ENCODE results near the gene CBFB.
"Not testable (repeated sequence)": the region's sequence is repeated elsewhere in the genome, so short reads cannot be mapped to it uniquely, and the experiment has no call there.

CBFB gene

DNA sequence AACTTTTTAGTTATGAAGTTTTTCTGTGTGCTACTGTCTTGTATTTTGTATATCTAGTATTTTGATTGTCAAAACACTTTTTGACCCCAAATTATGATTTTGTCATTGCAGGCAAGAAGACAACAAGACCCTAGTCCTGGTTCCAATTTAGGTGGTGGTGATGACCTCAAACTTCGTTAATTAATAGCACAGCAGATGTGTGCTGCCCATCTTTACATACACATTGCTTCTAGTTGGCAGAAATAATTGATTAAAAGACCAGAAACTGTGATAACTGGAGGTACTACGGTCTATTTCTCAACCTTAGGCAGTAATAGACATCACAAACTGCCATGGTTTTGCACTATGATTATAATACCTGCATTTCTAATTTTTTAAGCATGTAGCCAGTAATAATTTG is 69.7 kb downstream of the CBFB start:
- DNase-seq (ENCODE audit: low read depth in 2 of 2), result no peak

DNA sequence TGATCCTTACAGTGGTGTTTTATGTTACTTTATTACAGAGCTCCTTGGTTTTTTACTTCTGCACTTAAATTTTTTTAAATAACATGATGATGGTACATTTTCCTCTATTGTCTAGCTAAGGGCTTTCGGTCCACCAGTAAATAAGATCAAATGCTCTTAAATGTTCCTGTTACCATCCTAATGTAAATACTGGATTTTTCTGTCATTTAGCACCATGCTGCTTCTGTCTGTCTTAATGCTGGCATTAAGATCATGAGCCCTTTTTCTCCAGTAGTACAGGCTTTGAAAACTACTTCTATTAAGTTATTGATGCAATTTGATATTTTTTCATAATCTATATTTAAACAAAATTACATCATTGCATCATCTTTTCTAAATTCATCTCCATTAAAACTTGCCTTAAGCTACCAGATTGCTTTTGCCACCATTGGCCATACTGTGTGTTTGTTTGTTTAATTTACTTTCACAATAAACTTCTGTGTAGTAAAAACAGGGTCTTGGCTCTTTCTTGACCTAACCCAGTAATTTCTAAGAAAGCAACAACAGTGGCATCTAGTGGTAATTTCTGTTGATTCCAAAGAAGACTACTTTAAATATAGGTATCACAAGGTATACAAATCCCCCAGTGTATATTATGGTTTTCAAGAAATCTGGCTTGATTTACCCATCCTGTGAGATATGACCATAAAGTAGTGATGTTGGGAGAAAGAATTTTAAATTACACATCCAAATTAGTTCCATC is 71.8 kb downstream of the CBFB start:
- DNase-seq (ENCODE audit: low read depth in 2 of 2), result no peak

DNA sequence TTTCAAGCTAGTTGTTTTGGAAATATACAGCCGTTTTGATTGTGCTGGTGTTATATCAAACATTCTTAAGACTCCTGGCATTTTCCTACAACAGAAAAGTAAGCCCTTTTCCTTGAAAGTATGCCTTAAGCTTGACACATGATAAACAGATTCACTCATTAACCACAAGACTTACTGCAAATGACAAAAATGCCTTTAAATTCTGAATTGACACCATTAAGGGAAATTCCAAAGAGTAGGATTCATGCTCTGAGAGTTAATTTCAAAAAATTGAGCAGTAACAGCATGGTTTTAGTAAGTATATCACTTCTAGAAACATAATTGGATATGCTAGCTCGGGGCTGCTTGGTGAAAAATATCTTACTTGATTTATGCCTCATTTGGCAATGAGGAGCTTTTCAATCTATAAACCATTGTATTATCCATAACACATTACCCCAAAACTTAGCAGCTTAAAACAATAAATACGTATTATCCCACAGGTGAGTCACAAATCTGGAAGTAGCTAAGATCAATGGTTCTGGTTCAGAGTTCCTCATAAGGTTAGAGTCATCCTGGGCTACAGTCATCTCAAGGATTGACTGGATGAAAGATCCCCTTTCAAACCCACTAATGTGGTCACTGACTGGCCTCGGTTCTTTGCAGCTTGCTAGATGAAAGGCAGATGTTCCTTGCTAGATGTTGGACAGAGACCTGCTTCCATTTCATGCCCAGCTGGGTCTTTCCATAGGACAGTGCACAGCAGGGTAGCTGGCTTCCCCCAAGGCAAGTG is 72.5 kb downstream of the CBFB start:
- DNase-seq (ENCODE audit: low read depth in 2 of 2), result no peak

DNA sequence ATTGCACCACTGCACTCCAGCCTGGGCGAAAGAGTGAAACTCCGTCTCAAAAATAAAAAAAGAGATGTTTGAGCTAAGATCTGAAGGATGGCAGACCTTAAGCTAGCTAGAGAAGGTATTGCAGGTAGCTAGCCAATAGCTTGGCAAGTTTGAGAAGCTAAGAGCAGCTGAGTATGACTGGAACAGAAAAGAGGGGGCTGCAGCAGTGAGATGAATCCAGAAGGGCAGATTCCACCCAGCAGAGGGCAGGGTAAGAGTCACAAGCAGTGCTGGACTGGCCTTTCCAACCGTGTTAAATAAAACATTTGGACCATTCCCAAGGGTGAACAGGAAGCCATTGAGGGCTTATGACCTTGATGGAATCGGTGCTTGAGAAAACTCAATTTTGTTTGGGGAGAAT is 75.1 kb downstream of the CBFB start:
- no peak for DNase-seq (ENCODE audit: low read depth in 2 of 2)

DNA sequence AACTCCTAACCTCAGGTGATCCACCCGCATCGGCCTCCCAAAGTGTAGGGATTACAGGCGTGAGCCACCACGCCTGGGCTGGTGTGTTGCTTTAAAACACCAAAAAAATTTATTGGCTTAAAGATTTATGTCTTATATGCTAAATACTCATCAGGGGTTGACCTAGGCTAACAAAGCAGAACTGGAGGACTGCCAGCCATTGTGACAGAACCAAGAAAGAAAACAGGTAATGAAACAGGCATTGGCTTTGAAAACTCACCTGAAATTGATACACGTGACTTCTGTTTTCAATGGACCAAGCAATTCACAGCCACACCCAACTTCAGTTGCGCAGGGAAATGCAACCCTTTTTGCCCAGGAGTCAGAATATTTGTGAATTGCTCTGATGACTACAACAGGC is 75.9 kb downstream of the CBFB start:
- no peak for DNase-seq (ENCODE audit: low read depth in 2 of 2)

DNA sequence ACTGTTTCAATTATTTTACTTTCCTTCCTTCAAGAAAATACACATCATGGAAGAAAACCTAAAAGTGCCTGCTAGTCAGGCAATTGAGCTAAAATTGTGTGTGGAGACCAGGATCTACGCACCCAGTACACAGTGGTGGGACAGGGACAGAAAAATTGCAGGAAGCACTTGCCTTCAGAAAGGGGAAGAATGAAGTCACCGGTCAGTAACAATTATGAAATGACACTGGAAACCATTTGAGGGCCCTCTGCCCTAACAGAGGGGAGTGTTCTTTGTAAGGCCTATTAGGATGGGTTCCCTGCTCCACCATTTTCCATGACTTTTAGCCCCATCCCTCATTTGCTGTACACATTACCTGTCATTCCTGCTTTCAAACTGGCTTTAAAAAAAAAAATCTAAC is 76.3 kb downstream of the CBFB start:
- DNase-seq (ENCODE audit: low read depth in 2 of 2), result no peak

DNA sequence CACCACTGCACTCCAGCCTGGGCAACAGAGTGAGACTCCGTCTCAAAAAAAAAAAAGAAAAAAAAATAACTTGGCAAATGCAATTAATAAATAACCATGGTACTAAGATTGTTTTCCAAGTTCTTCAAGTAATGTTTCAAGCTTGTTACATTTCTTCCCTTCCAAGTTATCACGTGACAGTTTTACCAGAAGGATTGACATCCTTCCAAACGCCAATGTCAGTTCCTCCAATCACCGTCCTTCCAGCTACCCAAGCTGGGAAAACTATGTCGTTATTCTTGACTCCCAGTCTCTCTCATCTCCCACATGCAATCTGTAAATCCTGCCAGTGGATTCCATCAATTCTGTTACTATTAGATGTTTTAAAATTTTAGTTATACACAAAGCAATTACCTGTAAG is 76.9 kb downstream of the CBFB start:
- no peak for DNase-seq (ENCODE audit: low read depth in 2 of 2)

DNA sequence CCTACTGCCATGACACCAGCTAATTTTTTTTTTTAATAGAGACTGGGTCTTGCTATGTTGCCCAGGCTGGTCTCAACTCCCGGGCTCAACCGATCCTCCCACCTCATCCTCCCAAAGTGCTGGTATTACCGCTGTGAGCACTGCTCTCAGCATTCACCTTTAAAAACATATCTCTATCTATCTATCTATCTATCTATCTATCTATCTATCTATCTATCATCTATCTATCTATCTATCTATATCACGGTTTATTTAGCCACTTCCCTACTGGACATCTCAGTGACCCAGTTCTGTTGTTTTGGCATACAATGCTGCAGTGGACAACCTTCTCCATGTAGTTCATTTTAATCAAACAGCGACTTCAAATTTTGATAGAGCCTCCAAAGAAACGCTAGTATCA is 79.5 kb downstream of the CBFB start:
- no peak for DNase-seq (ENCODE audit: low read depth in 2 of 2)

DNA sequence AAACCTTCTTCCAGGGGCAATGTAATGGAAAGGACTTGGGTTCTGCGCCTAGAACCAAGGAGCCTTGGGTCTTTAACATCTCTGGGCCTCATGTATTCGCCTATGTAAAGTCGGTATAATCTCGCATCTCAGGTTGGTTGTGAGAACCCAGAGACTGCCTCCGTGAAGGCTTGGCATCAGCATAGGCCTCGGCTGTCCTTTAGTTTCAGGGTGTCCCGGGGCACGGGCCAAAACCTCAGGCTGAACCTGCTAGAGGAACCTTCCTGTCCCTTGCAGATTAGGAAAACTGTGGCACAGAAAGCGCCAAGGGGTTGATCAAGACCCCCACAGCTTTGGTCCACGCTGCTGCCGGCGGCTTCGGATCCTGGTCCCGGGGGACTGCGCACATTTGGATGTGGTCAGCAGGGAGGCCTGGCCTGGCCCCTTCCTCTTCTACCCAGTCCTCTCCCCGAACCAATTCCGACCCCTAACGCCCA is 80.0 kb downstream of the CBFB start:
- DNase-seq (ENCODE audit: low read depth in 2 of 2), result no peak

DNA sequence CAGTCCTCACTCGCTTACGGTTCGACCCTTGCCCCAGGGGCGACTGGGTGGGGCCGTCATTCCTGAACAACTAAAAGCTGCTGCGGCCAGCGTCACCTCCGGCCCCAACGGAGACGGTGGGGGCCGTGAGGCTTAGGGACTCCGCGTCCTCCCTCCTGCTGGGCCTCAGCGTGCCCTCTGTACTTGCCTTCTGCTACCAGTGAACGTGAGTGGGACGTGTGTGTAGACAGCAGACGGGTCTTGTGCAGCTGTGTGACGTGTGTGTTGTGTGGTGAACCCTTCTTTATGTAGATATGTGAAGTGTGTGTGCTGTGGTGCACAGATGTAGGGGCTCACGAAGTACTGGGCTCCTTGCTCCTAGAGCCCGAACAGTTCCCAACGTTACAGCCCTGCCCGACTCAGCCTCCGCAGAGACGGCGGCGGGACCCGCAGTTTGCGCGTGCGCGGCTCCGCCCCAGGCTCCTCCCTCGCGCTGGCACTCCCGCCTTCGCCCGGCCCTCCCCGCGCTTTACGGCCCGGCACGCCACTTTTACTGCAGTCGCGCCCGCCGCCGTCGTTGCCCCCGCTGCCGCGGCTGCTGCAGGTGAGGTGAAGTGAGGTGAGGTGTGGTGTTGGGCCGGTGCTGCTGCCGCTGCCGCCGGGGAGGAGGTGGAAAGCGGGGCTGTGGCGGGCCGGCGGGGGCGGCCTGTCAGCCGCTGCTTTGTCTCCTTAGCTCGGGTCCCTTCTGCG is 80.6 kb downstream of the CBFB start, which contains the start of gene PHAF1:
Gene PHAF1 (plus strand): TSS at position 535 of the 729 bp plus-strand sequence. CDS start 235 bp downstream, outside the sequence.
- DNase-seq (ENCODE audit: low read depth in 2 of 2), result peak; percentile 96 to 97

DNA sequence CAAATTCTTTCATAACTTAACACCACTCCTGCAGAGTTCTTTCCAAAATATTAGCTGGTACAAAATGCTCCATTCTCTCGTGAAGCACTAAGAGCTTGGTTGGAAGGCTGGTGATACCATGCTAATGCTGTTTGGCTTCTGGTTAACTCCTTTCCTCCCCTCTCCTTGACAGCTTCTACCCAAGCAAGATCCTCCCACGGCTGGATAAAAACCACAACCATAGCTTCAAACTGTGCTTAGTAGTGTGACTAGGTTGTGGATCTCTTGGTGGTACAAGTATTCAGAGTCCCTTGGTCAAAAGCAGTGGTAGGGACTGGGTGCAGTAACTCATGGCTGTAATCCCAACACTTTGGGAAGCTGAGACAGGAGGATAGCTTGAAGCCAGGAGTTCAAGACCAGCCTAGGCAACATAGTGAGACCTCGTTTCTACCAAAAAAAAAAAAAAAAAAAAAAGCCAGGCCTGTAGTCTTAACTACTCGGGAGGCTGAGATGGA is 83.0 kb downstream of the CBFB start:
- DNase-seq (ENCODE audit: low read depth in 2 of 2), result no peak

DNA sequence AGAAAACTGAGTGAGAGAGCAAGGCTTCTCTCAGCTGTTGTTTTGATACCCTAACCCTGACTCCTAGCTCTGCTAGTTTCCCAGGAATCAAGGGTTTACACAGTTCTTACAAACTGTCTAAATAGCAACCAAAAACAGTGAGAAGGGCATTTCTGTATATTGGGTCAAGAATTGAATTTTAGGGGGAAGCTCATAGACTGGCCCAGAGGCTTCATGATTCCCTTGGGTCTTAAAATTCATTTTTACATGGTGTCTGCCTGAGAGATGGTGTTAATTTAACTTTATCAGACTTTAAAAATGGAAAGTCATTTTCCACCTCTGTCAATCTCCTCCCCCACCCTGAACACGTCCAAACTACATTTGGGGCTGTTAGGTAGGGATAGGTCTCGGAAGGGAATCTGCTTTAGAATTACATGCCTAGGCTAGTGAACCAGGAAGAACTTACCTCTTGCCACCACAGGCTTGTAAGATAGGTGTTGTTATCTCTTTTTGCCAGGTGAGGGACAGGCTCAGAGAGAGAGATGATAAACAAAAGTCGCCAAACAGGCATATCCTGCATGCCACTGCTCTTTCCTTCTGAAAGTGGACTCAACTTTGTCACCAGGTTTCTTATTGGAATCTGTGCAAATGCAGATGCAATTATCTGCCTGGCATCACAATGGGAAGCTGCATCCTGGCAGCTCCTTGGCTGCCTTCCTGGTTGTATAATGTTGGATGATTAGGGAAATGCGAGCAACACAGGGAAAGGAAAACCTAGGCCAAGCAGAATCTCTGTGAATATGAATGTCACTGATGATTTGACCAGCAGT is 83.8 kb downstream of the CBFB start:
- no peak for DNase-seq (ENCODE audit: low read depth in 2 of 2)

DNA sequence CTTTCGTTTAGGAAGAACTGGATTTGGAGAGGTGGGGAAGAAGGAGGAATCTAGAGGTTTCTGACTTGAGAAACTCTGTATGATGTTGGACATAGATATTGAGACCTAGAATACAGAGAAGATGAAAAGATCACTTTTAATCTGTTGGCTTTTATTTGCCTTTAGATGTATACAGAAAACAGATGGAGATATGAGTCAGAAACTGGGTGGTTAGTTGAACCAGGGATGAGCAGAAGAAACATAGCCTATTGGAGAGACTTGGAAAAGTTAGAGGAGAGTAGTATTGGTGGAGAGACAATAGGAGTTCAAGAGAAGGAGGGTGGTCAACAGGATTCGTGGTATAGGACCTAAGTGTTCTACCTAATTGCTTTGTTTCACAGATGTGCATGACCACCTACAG is 85.8 kb downstream of the CBFB start:
- no peak for DNase-seq (ENCODE audit: low read depth in 2 of 2)

DNA sequence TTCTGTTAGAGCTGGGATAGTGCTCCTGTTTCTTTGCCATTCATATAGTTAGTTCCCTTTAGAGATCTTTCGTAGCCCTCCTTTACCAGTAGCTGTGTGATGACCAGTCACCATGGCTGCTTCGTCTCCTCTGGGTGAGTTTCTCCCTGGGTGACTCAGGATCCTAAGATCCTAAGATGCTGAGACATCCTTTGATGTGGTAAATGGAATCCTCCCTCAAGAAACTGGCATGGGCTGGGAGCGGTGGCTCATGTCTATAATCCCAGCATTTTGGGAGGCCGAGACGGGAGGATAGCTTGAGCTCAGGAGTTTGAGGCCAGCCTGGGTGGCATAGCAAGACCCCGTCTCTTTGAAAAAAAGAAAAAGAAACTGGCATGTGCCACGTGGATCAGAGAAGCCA is 86.7 kb downstream of the CBFB start:
- DNase-seq (ENCODE audit: low read depth in 2 of 2), result no peak

DNA sequence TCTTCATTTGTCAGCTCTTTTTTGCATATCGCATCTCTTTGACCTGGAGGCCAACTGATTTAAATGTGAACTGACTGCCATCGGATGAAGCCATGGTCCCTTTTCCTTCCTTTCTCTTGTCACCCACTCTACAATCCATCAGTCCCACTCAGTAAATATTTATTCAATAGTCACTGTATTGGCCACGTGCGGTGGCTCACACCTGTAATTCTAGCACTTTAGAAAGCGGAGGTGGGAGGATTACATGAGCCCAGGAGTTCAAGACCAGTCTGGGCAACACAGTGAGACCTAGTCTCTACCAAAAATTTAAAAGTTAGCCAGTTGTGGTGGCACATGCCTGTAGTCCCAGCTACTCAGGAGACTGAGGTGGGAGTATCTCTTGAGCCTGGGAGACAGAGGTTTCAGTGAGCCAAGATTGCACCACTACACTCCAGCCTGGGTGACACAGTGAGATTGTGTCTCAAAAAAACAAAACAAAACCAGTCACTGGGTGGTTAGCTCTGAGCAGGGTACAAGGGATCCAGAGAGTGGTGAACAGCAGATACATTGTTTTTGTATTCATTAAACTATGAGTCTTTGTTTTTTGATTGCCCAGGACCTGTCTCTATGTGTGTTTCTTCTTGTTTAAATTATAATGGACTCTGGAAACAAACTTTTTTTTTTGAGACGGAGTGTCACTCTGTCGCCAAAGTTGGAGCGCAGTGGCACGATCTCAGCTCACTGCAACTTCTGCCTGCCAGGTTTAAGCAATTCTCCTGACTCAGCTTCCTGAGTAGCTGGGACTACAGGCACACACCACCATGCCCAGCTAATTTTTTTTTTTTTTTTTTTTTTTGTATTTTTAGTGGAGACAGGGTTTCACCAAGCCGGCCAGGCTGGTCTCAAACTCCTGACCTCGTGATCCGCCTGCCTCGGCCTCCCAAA is 87.7 kb downstream of the CBFB start:
- DNase-seq (ENCODE audit: low read depth in 2 of 2), result no peak

DNA sequence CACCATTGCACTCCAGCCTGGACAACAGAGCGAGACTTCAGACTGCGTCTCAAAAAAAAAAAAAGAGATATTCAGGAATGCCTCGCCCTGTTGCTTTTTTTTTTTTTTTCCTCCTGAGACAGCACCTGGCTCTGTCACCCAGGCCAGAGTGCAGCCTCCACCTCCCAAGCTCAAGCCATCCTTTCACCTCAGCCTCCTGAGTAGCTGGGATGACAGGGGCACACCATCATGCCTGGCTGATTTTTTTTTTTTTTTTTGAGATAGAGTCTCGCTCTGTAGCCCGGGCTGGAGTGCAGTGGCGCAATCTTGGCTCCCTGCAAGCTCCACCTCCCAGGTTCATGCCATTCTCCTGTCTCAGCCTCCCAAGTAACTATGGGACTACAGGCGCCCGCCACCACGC is 88.8 kb downstream of the CBFB start:
- no peak for DNase-seq (ENCODE audit: low read depth in 2 of 2)

DNA sequence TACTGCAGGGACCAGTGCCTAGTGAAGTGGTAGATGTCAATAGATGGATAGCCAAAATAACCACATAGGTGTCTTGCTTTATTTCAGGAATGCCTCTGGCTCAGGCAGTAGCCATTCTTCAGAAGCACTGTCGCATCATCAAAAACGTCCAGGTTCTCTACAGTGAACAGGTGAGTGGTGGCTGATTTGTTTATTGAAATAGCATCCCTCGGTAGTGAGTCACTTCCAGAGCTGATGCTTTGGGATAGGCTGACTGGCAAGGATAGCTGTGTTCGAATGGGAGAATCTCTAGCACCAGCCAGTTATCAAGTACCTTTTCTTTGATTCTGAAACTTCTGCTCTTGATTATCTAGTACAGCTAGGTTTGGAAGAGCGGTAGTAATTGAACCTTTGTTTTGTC is 91.1 kb downstream of the CBFB start:
- no peak for DNase-seq (ENCODE audit: low read depth in 2 of 2)

DNA sequence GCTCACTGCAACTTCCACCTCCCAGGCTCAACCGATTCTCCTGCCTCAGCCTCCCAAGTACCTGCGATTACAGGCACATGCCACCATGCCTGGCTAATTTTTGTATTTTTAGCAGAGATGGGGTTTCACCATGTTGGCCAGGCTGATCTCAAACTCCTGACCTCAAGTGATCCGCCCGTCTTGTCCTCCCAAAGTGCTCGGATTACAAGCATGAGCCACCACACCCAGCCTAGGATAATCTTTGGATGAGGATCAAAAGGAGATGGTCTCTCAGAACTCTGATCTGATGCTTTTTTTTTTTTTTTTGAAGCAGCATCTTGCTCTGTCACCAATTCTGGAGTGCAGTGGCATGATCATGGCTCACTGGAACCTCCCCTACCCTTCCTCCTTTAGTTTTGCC is 93.8 kb downstream of the CBFB start:
- not testable (repeated sequence) for DNase-seq (ENCODE audit: low read depth in 2 of 2)

DNA sequence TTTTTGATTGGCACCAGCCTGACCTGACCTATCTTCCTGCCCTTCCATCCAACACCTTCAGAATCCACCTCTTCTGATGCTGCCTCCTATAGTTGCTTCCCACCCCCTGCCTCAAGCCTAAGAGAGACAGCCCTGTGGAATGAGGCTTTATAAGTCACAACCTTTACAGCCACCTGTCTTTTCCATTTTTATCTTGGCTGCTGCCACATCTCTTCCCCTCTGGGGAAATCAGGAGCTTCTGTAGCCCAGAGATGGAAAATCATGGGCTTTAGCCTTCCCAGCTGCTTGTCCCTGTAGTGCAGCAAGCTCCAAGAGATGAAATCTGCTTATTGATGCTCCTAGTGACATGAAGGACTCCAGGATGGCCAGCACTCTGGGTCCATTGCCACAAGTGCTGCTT is 99.5 kb downstream of the CBFB start:
- DNase-seq (ENCODE audit: low read depth in 2 of 2), result no peak

DNA sequence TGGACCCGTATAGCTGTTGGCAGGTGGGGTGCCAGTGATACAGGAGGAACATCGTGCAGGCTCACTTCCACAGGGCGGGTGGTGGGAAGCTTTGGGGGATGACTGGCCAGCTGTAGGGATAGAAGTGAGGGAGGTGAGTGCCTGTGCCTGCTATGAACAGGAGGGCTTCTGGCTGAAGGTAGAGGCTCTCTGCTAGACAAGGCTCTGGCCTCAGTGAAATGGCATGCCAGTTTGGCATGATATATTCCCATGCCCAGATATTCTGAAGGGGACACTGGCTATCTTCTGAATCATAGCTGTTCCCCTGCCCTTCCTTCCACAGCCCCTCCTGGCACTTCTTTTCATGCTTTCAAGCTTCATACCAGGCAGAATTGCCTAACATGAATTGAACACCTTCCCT is 99.9 kb downstream of the CBFB start:
- no peak for DNase-seq (ENCODE audit: low read depth in 2 of 2)
